Neural cell (in vitro differentiated cells): Measurements from ENCODE around the gene PPM1H.

Source experiments
- EP300 ChIP-seq: fragments of 450-650 bp; conservative IDR thresholded peaks from 2 replicates; pipeline ENCODE4 v1.6.1; 2014; ENCODE audit warnings: antibody characterized with exemption, mild to moderate bottlenecking, moderate library complexity; ENCODE audit not compliant: poor library complexity, severe bottlenecking
- EZH2 ChIP-seq: fragments of 200-600, 300-800 bp; shearing (Covaris generic), sonication (generic); IDR thresholded peaks from 2 replicates; pipeline ENCODE4 v1.6.1; 2014; ENCODE audit warnings: antibody characterized with exemption, low read length, borderline replicate concordance, mild to moderate bottlenecking; ENCODE audit not compliant: insufficient read depth, poor library complexity, severe bottlenecking
- MXI1 ChIP-seq: fragments of 450-650 bp; conservative IDR thresholded peaks from 2 replicates; pipeline ENCODE4 v1.6.1; 2014; ENCODE audit warnings: antibody characterized with exemption, mild to moderate bottlenecking; ENCODE audit not compliant: poor library complexity, severe bottlenecking
- POLR2AphosphoS5 ChIP-seq: IDR thresholded peaks from 2 replicates; pipeline ENCODE4 v1.6.1; 2012
- RAD21 ChIP-seq: fragments of 450-650 bp; conservative IDR thresholded peaks from 2 replicates; pipeline ENCODE4 v1.6.1; 2014; ENCODE audit warnings: antibody characterized with exemption, mild to moderate bottlenecking, moderate library complexity
- SMC3 ChIP-seq: fragments of 450-650 bp; conservative IDR thresholded peaks from 2 replicates; pipeline ENCODE4 v1.6.1; 2014; ENCODE audit warnings: antibody characterized with exemption, mild to moderate bottlenecking, moderate library complexity; ENCODE audit not compliant: poor library complexity
- TAF1 ChIP-seq: IDR thresholded peaks from 2 replicates; pipeline ENCODE4 v1.6.1; 2012; ENCODE audit warnings: low read depth
- TF ChIP-seq, protein P1 (sequence below): fragments of 450-650 bp; IDR thresholded peaks from 2 replicates; pipeline ENCODE4 v1.5.1; 2014; ENCODE audit warnings: antibody characterized with exemption, mild to moderate bottlenecking, moderate library complexity; ENCODE audit not compliant: poor library complexity, severe bottlenecking
- TF ChIP-seq, protein P2 (sequence below): IDR thresholded peaks from 2 replicates; pipeline ENCODE4 v1.6.1; 2012; ENCODE audit warnings: borderline replicate concordance

GRCh38 chr12:62603811-62604098 lies 331.2 kb downstream of the PPM1H start:
- TF ChIP-seq POLR2AphosphoS5 (no peak), SMC3 (no peak), MXI1 (no peak), RAD21 (no peak), TAF1 (no peak), EZH2 (no peak), EP300 (no peak)
- TF ChIP-seq, protein P1, sequence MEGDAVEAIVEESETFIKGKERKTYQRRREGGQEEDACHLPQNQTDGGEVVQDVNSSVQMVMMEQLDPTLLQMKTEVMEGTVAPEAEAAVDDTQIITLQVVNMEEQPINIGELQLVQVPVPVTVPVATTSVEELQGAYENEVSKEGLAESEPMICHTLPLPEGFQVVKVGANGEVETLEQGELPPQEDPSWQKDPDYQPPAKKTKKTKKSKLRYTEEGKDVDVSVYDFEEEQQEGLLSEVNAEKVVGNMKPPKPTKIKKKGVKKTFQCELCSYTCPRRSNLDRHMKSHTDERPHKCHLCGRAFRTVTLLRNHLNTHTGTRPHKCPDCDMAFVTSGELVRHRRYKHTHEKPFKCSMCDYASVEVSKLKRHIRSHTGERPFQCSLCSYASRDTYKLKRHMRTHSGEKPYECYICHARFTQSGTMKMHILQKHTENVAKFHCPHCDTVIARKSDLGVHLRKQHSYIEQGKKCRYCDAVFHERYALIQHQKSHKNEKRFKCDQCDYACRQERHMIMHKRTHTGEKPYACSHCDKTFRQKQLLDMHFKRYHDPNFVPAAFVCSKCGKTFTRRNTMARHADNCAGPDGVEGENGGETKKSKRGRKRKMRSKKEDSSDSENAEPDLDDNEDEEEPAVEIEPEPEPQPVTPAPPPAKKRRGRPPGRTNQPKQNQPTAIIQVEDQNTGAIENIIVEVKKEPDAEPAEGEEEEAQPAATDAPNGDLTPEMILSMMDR: no peak
- TF ChIP-seq, protein P2, sequence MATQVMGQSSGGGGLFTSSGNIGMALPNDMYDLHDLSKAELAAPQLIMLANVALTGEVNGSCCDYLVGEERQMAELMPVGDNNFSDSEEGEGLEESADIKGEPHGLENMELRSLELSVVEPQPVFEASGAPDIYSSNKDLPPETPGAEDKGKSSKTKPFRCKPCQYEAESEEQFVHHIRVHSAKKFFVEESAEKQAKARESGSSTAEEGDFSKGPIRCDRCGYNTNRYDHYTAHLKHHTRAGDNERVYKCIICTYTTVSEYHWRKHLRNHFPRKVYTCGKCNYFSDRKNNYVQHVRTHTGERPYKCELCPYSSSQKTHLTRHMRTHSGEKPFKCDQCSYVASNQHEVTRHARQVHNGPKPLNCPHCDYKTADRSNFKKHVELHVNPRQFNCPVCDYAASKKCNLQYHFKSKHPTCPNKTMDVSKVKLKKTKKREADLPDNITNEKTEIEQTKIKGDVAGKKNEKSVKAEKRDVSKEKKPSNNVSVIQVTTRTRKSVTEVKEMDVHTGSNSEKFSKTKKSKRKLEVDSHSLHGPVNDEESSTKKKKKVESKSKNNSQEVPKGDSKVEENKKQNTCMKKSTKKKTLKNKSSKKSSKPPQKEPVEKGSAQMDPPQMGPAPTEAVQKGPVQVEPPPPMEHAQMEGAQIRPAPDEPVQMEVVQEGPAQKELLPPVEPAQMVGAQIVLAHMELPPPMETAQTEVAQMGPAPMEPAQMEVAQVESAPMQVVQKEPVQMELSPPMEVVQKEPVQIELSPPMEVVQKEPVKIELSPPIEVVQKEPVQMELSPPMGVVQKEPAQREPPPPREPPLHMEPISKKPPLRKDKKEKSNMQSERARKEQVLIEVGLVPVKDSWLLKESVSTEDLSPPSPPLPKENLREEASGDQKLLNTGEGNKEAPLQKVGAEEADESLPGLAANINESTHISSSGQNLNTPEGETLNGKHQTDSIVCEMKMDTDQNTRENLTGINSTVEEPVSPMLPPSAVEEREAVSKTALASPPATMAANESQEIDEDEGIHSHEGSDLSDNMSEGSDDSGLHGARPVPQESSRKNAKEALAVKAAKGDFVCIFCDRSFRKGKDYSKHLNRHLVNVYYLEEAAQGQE: no peak
